Endothelial cell of umbilical vein (primary cell): ENCODE results near the gene RAPGEF6. TPM values are rescaled to one million over a fixed set of nuclear protein-coding genes. Genes with fewer than 3 reads are reported as not detected.

Experiments
- BruUV-seq: library from RNA; stranded (reverse); fragments of 400-500 nt; replicated peaks from 2 replicates; lab custom pipeline; 2021; lab: Mats Ljungman, UMichigan
- CTCF ChIA-PET: fragments of 300-600, 350-600 bp; sonication (Branson Sonifier 250); formaldehyde crosslinking; loops from one replicate; lab custom pipeline; 2021; ENCODE audit warnings: antibody characterized with exemption, inconsistent platforms; lab: Charles Lee
- POLR2A ChIA-PET: fragments of 300-600, 350-600 bp; sonication (Branson Sonifier 250); formaldehyde crosslinking; loops from one replicate; lab custom pipeline; 2021; ENCODE audit warnings: antibody characterized with exemption, inconsistent platforms; lab: Charles Lee
- DNase-seq: peaks from one replicate; pipeline ENCODE4 v3.0.0-alpha.2; 2011; ENCODE audit warnings: low read depth, low spot score
- FAIRE-seq: peaks from 2 replicates; lab custom pipeline; 2011; peaks lifted over from hg19 to GRCh38; lab: Jason Lieb, UNC
- H2AFZ ChIP-seq: 2 replicates; pipeline ENCODE4 v1.6.0; 2012; ENCODE audit warnings: low read depth, low read length, control low read depth, inconsistent platforms
- H3K27ac ChIP-seq: 2 replicates; pipeline ENCODE4 v1.5.1; 2011; ENCODE audit warnings: low read depth, mild to moderate bottlenecking, control low read depth, low read length, moderate library complexity; ENCODE audit not compliant: insufficient read depth
- H3K27me3 ChIP-seq, 2 experiments: 2 replicates each; pipeline versions ENCODE4 v1.6.0 to v1.6.1; 2011; ENCODE audit warnings: low read length in 2 of 2, mixed read lengths in 1 of 2; ENCODE audit not compliant: control insufficient read depth in 2 of 2, insufficient read depth in 2 of 2
- H3K36me3 ChIP-seq, 2 experiments: 2 replicates in 1 of 2; 3 replicates in 1 of 2; pipeline ENCODE4 v1.5.1; 2011; ENCODE audit warnings: low read length in 2 of 2, mild to moderate bottlenecking in 1 of 2, moderate library complexity in 1 of 2; ENCODE audit not compliant: control insufficient read depth in 2 of 2, insufficient read depth in 2 of 2; ENCODE audit errors: extremely low read depth in 1 of 2
- H3K4me1 ChIP-seq: 3 replicates; pipeline ENCODE4 v1.5.1; 2011; ENCODE audit warnings: mild to moderate bottlenecking, low read length; ENCODE audit not compliant: control insufficient read depth, insufficient read depth; ENCODE audit errors: extremely low read depth
- H3K4me2 ChIP-seq: 2 replicates; pipeline ENCODE4 v1.6.1; 2011; ENCODE audit warnings: low read length, control low read depth, mixed read lengths; ENCODE audit not compliant: insufficient read depth
- H3K4me3 ChIP-seq, 3 experiments: fragments of 200-600 bp in 1 of 3; sonication (generic), shearing (Covaris generic) in 1 of 3; replicated peaks in 1 of 3; 2 replicates each; pipeline ENCODE4 v1.5.1; 2011 to 2016; ENCODE audit warnings: control low read depth in 3 of 3, low read length in 3 of 3, mild to moderate bottlenecking in 2 of 3, inconsistent platforms in 1 of 3, low read depth in 1 of 3, moderate library complexity in 1 of 3; ENCODE audit not compliant: insufficient read depth in 1 of 3
- H3K79me2 ChIP-seq: 2 replicates; pipeline ENCODE4 v1.6.0; 2012; ENCODE audit warnings: low read length, inconsistent platforms; ENCODE audit not compliant: control insufficient read depth, insufficient read depth
- H3K9ac ChIP-seq: replicated peaks from 2 replicates; pipeline ENCODE3; 2011; ENCODE audit warnings: low read length, control low read depth; ENCODE audit not compliant: insufficient read depth; ENCODE audit errors: extremely low read depth
- H3K9me1 ChIP-seq: replicated peaks from 3 replicates; pipeline ENCODE4 v1.6.0; 2011; ENCODE audit warnings: mild to moderate bottlenecking, low read length; ENCODE audit not compliant: control insufficient read depth, insufficient read depth; ENCODE audit errors: extremely low read depth
- H3K9me3 ChIP-seq: replicated peaks from 2 replicates; pipeline ENCODE4 v1.5.1; 2012; ENCODE audit warnings: low read length, inconsistent platforms; ENCODE audit not compliant: control insufficient read depth, insufficient read depth
- H4K20me1 ChIP-seq: replicated peaks from 2 replicates; pipeline ENCODE3; 2011; ENCODE audit warnings: mild to moderate bottlenecking, low read length; ENCODE audit not compliant: control insufficient read depth, insufficient read depth; ENCODE audit errors: extremely low read depth
- CTCF ChIP-seq, 2 donors: IDR thresholded peaks; 1 replicate in 1 of 2; 2 replicates in 1 of 2; pipeline ENCODE4 v1.5.1; 2011; ENCODE audit warnings: low read length in 2 of 2, mild to moderate bottlenecking in 2 of 2, moderate library complexity in 2 of 2, control low read depth in 1 of 2, inconsistent platforms in 1 of 2, low read depth in 1 of 2; ENCODE audit not compliant: insufficient read depth in 1 of 2; ENCODE audit errors: extremely low read depth in 1 of 2
- EZH2 ChIP-seq: IDR thresholded peaks from 2 replicates; pipeline ENCODE4 v1.6.1; 2012; ENCODE audit warnings: borderline replicate concordance, low read depth, mild to moderate bottlenecking, moderate library complexity, low read length, inconsistent platforms; ENCODE audit not compliant: severe bottlenecking
- FOS ChIP-seq: IDR thresholded peaks from 2 replicates; pipeline ENCODE4 v1.6.1; 2011; ENCODE audit warnings: mild to moderate bottlenecking, low read length, moderate library complexity, borderline replicate concordance; ENCODE audit not compliant: insufficient read depth
- GATA2 ChIP-seq: IDR thresholded peaks from 2 replicates; pipeline ENCODE4 v1.7.0; 2011; ENCODE audit warnings: low read depth, mild to moderate bottlenecking, moderate library complexity, mixed read lengths, low read length; ENCODE audit not compliant: insufficient read length, insufficient read depth
- JUN ChIP-seq: IDR thresholded peaks from 2 replicates; pipeline ENCODE4 v1.6.1; 2011; ENCODE audit warnings: borderline replicate concordance, low read depth; ENCODE audit not compliant: insufficient read length, insufficient read depth
- MAX ChIP-seq: IDR thresholded peaks from 2 replicates; pipeline ENCODE4 v1.6.1; 2011; ENCODE audit not compliant: insufficient read depth, insufficient read length
- MYC ChIP-seq: IDR thresholded peaks from one replicate; pipeline ENCODE4 v1.6.1; 2011; ENCODE audit warnings: mild to moderate bottlenecking, low read depth, low read length
- POLR2A ChIP-seq: IDR thresholded peaks from 2 replicates; pipeline ENCODE4 v1.6.1; 2012; ENCODE audit warnings: low read depth, mild to moderate bottlenecking, control low read depth, low read length
- POLR2AphosphoS5 ChIP-seq: IDR thresholded peaks from 2 replicates; pipeline ENCODE4 v1.6.1; 2012; ENCODE audit warnings: low read depth, mild to moderate bottlenecking, control low read depth, low read length, moderate library complexity; ENCODE audit not compliant: insufficient read depth
- dilution Hi-C: fragments of 300-500 bp; cut with MboI; formaldehyde crosslinking; loops from one replicate; pipeline ENCODE4 v1.15.0; 2019; ENCODE audit warnings: low sequenced_read_pairs; ENCODE audit not compliant: extremely low pct_ligation_motif_present
- intact Hi-C: fragments of 100-400 bp; cut with micrococcal nuclease; formaldehyde crosslinking; loops from one replicate; pipeline ENCODE4 v1.10.0; 2022
- polyA plus RNA-seq, 4 experiments: library from polyadenylated mRNA; depleted of rRNA in 3 of 4; stranded (reverse) in 3 of 4; unstranded in 1 of 4; fragments of >200 nt; gene quantifications; 2 replicates each; pipeline versions ENCODE4 v1.2.1 to v1.2.3, GENCODE V29; 2011 to 2012; ENCODE audit warnings: missing spikeins in 1 of 4
- total RNA-seq: library from RNA; stranded (reverse); gene quantifications from 2 replicates; pipeline ENCODE4 v1.2.3, GENCODE V29; 2021

RAPGEF6 gene
- total and polyA plus RNA-seq, 2 donors (not counting 3 experiments of a cell fraction or from before 2014, with no cell fraction given) = 3.5 to 17.5 TPM

GRCh38 chr5:131613423-131613822, 21.6 kb downstream of the RAPGEF6 start:
- BruUV-seq = no TSS peak
- Histone ChIP-seq H3K36me3 (no peaks in the 10 kb centered on the region), H3K9ac (no peak overlapping the region), H3K27me3 (no peaks in the 10 kb centered on the region), H3K4me2 (no peak overlapping the region), H4K20me1 (no peaks in the 10 kb centered on the region), H3K9me3 (no peaks in the 10 kb centered on the region), H3K9me1 (no peaks in the 10 kb centered on the region), H3K79me2 (peaks cover 71% of the 10 kb centered on the region), H3K4me3 (no peak overlapping the region), H3K4me1 (peaks cover 13% of the 10 kb centered on the region), H2AFZ (no peak overlapping the region), H3K27ac (no peak overlapping the region)
- dilution Hi-C loops (no loop called here), intact Hi-C loops (no loop called here)
- no peak for TF ChIP-seq GATA2
- TF ChIP-seq FOS = no peak
- no peak for TF ChIP-seq JUN
- FAIRE-seq (no peak), DNase-seq (no peak)
- ChIA-PET POLR2A (interaction anchor here (0.6 kb wide), 1 partner anchor 86 kb away, joined by 3 read pairs; no protein-coding TSS in a partner anchor), CTCF (interaction anchor here (0.7 to 1.5 kb wide), 4 partner anchors 10 to 395 kb away, joined by 3 to 5 read pairs (median 4); no protein-coding TSS in a partner anchor)

GRCh38 chr5:131611064-131611381, 24.0 kb downstream of the RAPGEF6 start:
- DNase-seq = no peak
- Histone ChIP-seq H3K36me3 (no peaks in the 10 kb centered on the region), H3K79me2 (peaks cover 74% of the 10 kb centered on the region), H3K9me3 (no peaks in the 10 kb centered on the region), H3K9me1 (no peaks in the 10 kb centered on the region), H3K4me3 (no peak overlapping the region), H4K20me1 (no peaks in the 10 kb centered on the region), H3K27me3 (no peaks in the 10 kb centered on the region), H2AFZ (no peak overlapping the region), H3K27ac (peak overlapping the region; percentile 68), H3K4me2 (no peak overlapping the region), H3K9ac (no peak overlapping the region), H3K4me1 (peaks cover 13% of the 10 kb centered on the region)
- dilution Hi-C loops = no loop called here
- no peak for FAIRE-seq
- intact Hi-C loops = no loop called here
- BruUV-seq = no TSS peak
- ChIA-PET CTCF (interaction anchor here (0.7 to 2.1 kb wide), 5 partner anchors 12 to 397 kb away, joined by 3 to 14 read pairs (median 4); no protein-coding TSS in a partner anchor), POLR2A (no interaction called here)
- no peak for TF ChIP-seq POLR2AphosphoS5
- TF ChIP-seq MYC = no peak
- no peak for TF ChIP-seq GATA2
- no peak for TF ChIP-seq POLR2A
- no peak for TF ChIP-seq EZH2
- TF ChIP-seq CTCF (IDR thresholded peaks at IDR 0.05; ENCODE audit: extremely low read depth in 1 of 2, insufficient read depth in 1 of 2, low read depth in 1 of 2, low read length in 2 of 2) = no peak
- TF ChIP-seq MAX = no peak
- no peak for TF ChIP-seq JUN
- no peak for TF ChIP-seq FOS
